HG03565 (cell line): Measurements from ENCODE around the gene NUTM2G.
"Not testable (repeated sequence)": the region's sequence is repeated elsewhere in the genome, so short reads cannot be mapped to it uniquely, and the experiment has no call there.

Experiments
- ATAC-seq: cut with Tn5 transposase; IDR thresholded peaks from one replicate; pipeline ENCODE4 v1.9.1; 2021; ENCODE audit warnings: mild to moderate bottlenecking, moderate library complexity; ENCODE audit not compliant: unreplicated experiment

Gene NUTM2G

GRCh38 chr9:96942181-96942580, 13.5 kb downstream of the NUTM2G start:
- not testable (repeated sequence) for ATAC-seq

- not testable (repeated sequence) for ATAC-seq
Measured at GRCh38 chr9:96949346-96949745, 20.7 kb downstream of the NUTM2G start.

GRCh38 chr9:96950539-96950938, 21.9 kb downstream of the NUTM2G start:
- ATAC-seq: not testable (repeated sequence)

GRCh38 chr9:96967591-96967990, 38.9 kb downstream of the NUTM2G start:
- not testable (repeated sequence) for ATAC-seq

- not testable (repeated sequence) for ATAC-seq
Measured at GRCh38 chr9:96972552-96972951, 43.9 kb downstream of the NUTM2G start.

- ATAC-seq: not testable (repeated sequence)
Measured at GRCh38 chr9:96974037-96974436, 45.4 kb downstream of the NUTM2G start.

GRCh38 chr9:96983496-96984122, 55.0 kb downstream of the NUTM2G start:
- not testable (repeated sequence) for ATAC-seq

- ATAC-seq: not testable (repeated sequence)
Measured at GRCh38 chr9:96984139-96984538, 55.5 kb downstream of the NUTM2G start.

- not testable (repeated sequence) for ATAC-seq
Measured at GRCh38 chr9:96984887-96985286, 56.2 kb downstream of the NUTM2G start.
